ENCODE data around the gene NPPB. TPM values are rescaled to one million over a fixed set of nuclear protein-coding genes. Genes with fewer than 3 reads are reported as not detected.

Gene NPPB
- polyA plus RNA-seq, 1 donor (not counting 4 experiments of a cell fraction or from before 2014, with no cell fraction given): not detected

GRCh38 chr1:11874624-11875023 lies 15.9 kb upstream of the NPPB start:
- DNase-seq (ENCODE audit: low read depth, low spot score): no peak
- dilution Hi-C loops (cut with MboI; ENCODE audit: extremely low pct_ligation_motif_present, low sequenced_read_pairs): no loop called here
- Histone ChIP-seq H3K9ac (ENCODE audit: control insufficient read depth, extremely low read depth, insufficient read depth, low read length) (no peak overlapping the region), H3K4me2 (ENCODE audit: control insufficient read depth, extremely low read depth, insufficient read depth, low read depth, low read length) (no peak overlapping the region), H3K4me3 (ENCODE audit: control insufficient read depth in 2 of 3, extremely low read depth in 1 of 3, insufficient read depth in 2 of 3, low read depth in 1 of 3, low read length in 3 of 3) (no peak overlapping the region), H3K4me1 (ENCODE audit: control insufficient read depth, extremely low read depth, insufficient read depth, low read length) (no peaks in the 10 kb centered on the region), H3K79me2 (ENCODE audit: control insufficient read depth, insufficient read depth, low read length) (no peaks in the 10 kb centered on the region), H4K20me1 (ENCODE audit: control insufficient read depth, extremely low read depth, insufficient read depth, low read length) (no peaks in the 10 kb centered on the region), H3K27me3 (ENCODE audit: control insufficient read depth, extremely low read depth, insufficient read depth, low read length) (peaks cover 16% of the 10 kb centered on the region), H3K27ac (ENCODE audit: control insufficient read depth, insufficient read depth, low read length) (no peak overlapping the region), H3K9me1 (ENCODE audit: control insufficient read depth, extremely low read depth, insufficient read depth, low read length) (no peaks in the 10 kb centered on the region), H3K36me3 (ENCODE audit: control insufficient read depth in 2 of 2, extremely low read depth in 1 of 2, insufficient read depth in 2 of 2, low read length in 2 of 2) (no peaks in the 10 kb centered on the region), H3K9me3 (ENCODE audit: control insufficient read depth, low read depth, low read length) (no peaks in the 10 kb centered on the region), H2AFZ (ENCODE audit: control insufficient read depth, low read length) (no peak overlapping the region)
- TF ChIP-seq EZH2 (IDR thresholded peaks at IDR 0.05; ENCODE audit: low read length): no peak
- no peak for TF ChIP-seq CTCF (optimal IDR thresholded peaks at IDR 0.05 in 1 of 3, IDR thresholded peaks at IDR 0.05 in 1 of 3, conservative IDR thresholded peaks at IDR 0.05 in 1 of 3; ENCODE audit: extremely low read depth in 1 of 3, insufficient read depth in 2 of 3, low read length in 3 of 3)
- FAIRE-seq: no peak

- Histone ChIP-seq H3K9ac (ENCODE audit: control insufficient read depth, extremely low read depth, insufficient read depth, low read length) (no peak overlapping the region), H3K27ac (ENCODE audit: control insufficient read depth, insufficient read depth, low read length) (no peak overlapping the region), H3K4me2 (ENCODE audit: control insufficient read depth, extremely low read depth, insufficient read depth, low read depth, low read length) (no peak overlapping the region), H4K20me1 (ENCODE audit: control insufficient read depth, extremely low read depth, insufficient read depth, low read length) (no peaks in the 10 kb centered on the region), H3K9me3 (ENCODE audit: control insufficient read depth, low read depth, low read length) (no peaks in the 10 kb centered on the region), H3K9me1 (ENCODE audit: control insufficient read depth, extremely low read depth, insufficient read depth, low read length) (no peaks in the 10 kb centered on the region), H3K4me3 (ENCODE audit: control insufficient read depth in 2 of 3, extremely low read depth in 1 of 3, insufficient read depth in 2 of 3, low read depth in 1 of 3, low read length in 3 of 3) (no peak overlapping the region), H3K27me3 (ENCODE audit: control insufficient read depth, extremely low read depth, insufficient read depth, low read length) (peaks cover 19% of the 10 kb centered on the region), H3K36me3 (ENCODE audit: control insufficient read depth in 2 of 2, extremely low read depth in 1 of 2, insufficient read depth in 2 of 2, low read length in 2 of 2) (no peaks in the 10 kb centered on the region), H3K4me1 (ENCODE audit: control insufficient read depth, extremely low read depth, insufficient read depth, low read length) (no peaks in the 10 kb centered on the region), H2AFZ (ENCODE audit: control insufficient read depth, low read length) (no peak overlapping the region), H3K79me2 (ENCODE audit: control insufficient read depth, insufficient read depth, low read length) (no peaks in the 10 kb centered on the region)
- FAIRE-seq: no peak
- dilution Hi-C loops (cut with MboI; ENCODE audit: extremely low pct_ligation_motif_present, low sequenced_read_pairs): no loop called here
- no peak for DNase-seq (ENCODE audit: low read depth, low spot score)
- TF ChIP-seq EZH2 (IDR thresholded peaks at IDR 0.05; ENCODE audit: low read length): no peak
Measured at GRCh38 chr1:11874258-11874562, 15.5 kb upstream of the NPPB start.

All from keratinocyte (primary cell).